Pons (tissue), 1 donor: Measurements from ENCODE around the gene SLC48A1.
A peak's percentile ranks its signal among the peaks of the same experiment; 100 is the strongest.

Source experiments
- DNase-seq: peaks from one replicate; pipeline ENCODE4 v3.0.0-alpha.2; 2016; ENCODE audit warnings: low spot score

The SLC48A1 gene

GRCh38 chr12:47744005-47744651, 28.9 kb upstream of the SLC48A1 start:
- no peak for DNase-seq

GRCh38 chr12:47744778-47745436, 28.1 kb upstream of the SLC48A1 start:
- no peak for DNase-seq

- no peak for DNase-seq
Measured at GRCh38 chr12:47745485-47746041, 27.5 kb upstream of the SLC48A1 start.

GRCh38 chr12:47746073-47746472, 27.0 kb upstream of the SLC48A1 start:
- DNase-seq = no peak

- no peak for DNase-seq
Measured at GRCh38 chr12:47746523-47746922, 26.5 kb upstream of the SLC48A1 start.

GRCh38 chr12:47747126-47747525, 25.9 kb upstream of the SLC48A1 start:
- DNase-seq = no peak

- DNase-seq = no peak
Measured at GRCh38 chr12:47747596-47748506, 25.2 kb upstream of the SLC48A1 start.

GRCh38 chr12:47748507-47748828, 24.6 kb upstream of the SLC48A1 start:
- DNase-seq = no peak

GRCh38 chr12:47748899-47749298, 24.1 kb upstream of the SLC48A1 start:
- DNase-seq = no peak

- no peak for DNase-seq
Measured at GRCh38 chr12:47750229-47750798, 22.7 kb upstream of the SLC48A1 start.

GRCh38 chr12:47750916-47751470, 22.0 kb upstream of the SLC48A1 start:
- DNase-seq = no peak

- no peak for DNase-seq
Measured at GRCh38 chr12:47751561-47751960, 21.5 kb upstream of the SLC48A1 start.

GRCh38 chr12:47752121-47752520, 20.9 kb upstream of the SLC48A1 start:
- no peak for DNase-seq

GRCh38 chr12:47752552-47752951, 20.5 kb upstream of the SLC48A1 start:
- no peak for DNase-seq

- peak; percentile 50 for DNase-seq
Measured at GRCh38 chr12:47753021-47754001, 19.7 kb upstream of the SLC48A1 start.

GRCh38 chr12:47754126-47754525, 18.9 kb upstream of the SLC48A1 start:
- no peak for DNase-seq

- peak; percentile 57 for DNase-seq
Measured at GRCh38 chr12:47754881-47755280, 18.2 kb upstream of the SLC48A1 start.

GRCh38 chr12:47755655-47756562, 17.1 kb upstream of the SLC48A1 start:
- DNase-seq = peak; percentile 56

- DNase-seq = no peak
Measured at GRCh38 chr12:47757364-47757839, 15.6 kb upstream of the SLC48A1 start.
